ENCODE data around the gene GGA2.

Gene GGA2

GRCh38 chr16:23420011-23420410, 90.3 kb downstream of the GGA2 start:
- no peak for TF ChIP-seq CTCF (IDR thresholded peaks at IDR 0.05)
- Histone ChIP-seq H3K27me3 (no peaks in the 10 kb centered on the region), H3K36me3 (peaks cover 42% of the 10 kb centered on the region), H3K4me3 (ENCODE audit: low read depth in 1 of 2, low read length in 1 of 2) (no peak overlapping the region), H3K9me3 (no peaks in the 10 kb centered on the region), H3K4me1 (ENCODE audit: control insufficient read depth in 1 of 2, insufficient read depth in 1 of 2, low read depth in 1 of 2, low read length in 1 of 2) (no peaks in the 10 kb centered on the region), H3K27ac (no peak overlapping the region)

GRCh38 chr16:23416816-23417215, 93.5 kb downstream of the GGA2 start:
- Histone ChIP-seq H3K27ac (no peak overlapping the region), H3K4me1 (ENCODE audit: control insufficient read depth in 1 of 2, insufficient read depth in 1 of 2, low read depth in 1 of 2, low read length in 1 of 2) (no peaks in the 10 kb centered on the region)

GRCh38 chr16:23414731-23415130, 95.6 kb downstream of the GGA2 start:
- no peak for TF ChIP-seq CTCF (IDR thresholded peaks at IDR 0.05)

More at GRCh38 chr16:23416816-23417215, 93.5 kb downstream of the GGA2 start:
- H3K36me3 ChIP-seq = peaks cover 61% of the 10 kb centered on the region
- no peak overlapping the region for H3K4me3 ChIP-seq (ENCODE audit: low read depth in 1 of 2, low read length in 1 of 2)
- H3K9me3 ChIP-seq = no peaks in the 10 kb centered on the region
- no peak for TF ChIP-seq CTCF (IDR thresholded peaks at IDR 0.05)
- H3K27me3 ChIP-seq = no peaks in the 10 kb centered on the region

More at GRCh38 chr16:23414731-23415130, 95.6 kb downstream of the GGA2 start:
- no peaks in the 10 kb centered on the region for H3K27me3 ChIP-seq
- peaks cover 75% of the 10 kb centered on the region for H3K36me3 ChIP-seq
- no peaks in the 10 kb centered on the region for H3K9me3 ChIP-seq
- H3K27ac ChIP-seq = no peak overlapping the region
- no peak overlapping the region for H3K4me3 ChIP-seq (ENCODE audit: low read depth in 1 of 2, low read length in 1 of 2)
- H3K4me1 ChIP-seq (ENCODE audit: control insufficient read depth in 1 of 2, insufficient read depth in 1 of 2, low read depth in 1 of 2, low read length in 1 of 2) = no peaks in the 10 kb centered on the region
